Gastroesophageal sphincter (tissue), 4 donors: Measurements from ENCODE around the gene BLOC1S3. TPM values are rescaled to one million over a fixed set of nuclear protein-coding genes. Genes with fewer than 3 reads are reported as not detected.
A peak's percentile ranks its signal among the peaks of the same experiment; 100 is the strongest.

ENCODE experiments used
- ATAC-seq: fragments of 150-250 bp; one replicate; pipeline ENCODE4 v1.9.1; 2016; ENCODE audit warnings: mild to moderate bottlenecking, moderate library complexity
- H3K27ac ChIP-seq, 4 donors: fragments of 200-600 bp; sonication (generic) in 3 of 4; 1 replicate in 3 of 4; 2 replicates in 1 of 4; pipeline ENCODE4 v1.5.1; 2016 to 2019
- H3K27me3 ChIP-seq: fragments of 200-600 bp; sonication (generic); one replicate; pipeline ENCODE4 v1.5.1; 2019
- H3K36me3 ChIP-seq, 2 donors: fragments of 200-600 bp; sonication (generic); one replicate each; pipeline ENCODE4 v1.5.1; 2019; ENCODE audit warnings: control low read depth in 1 of 2
- H3K4me1 ChIP-seq, 3 donors: fragments of 200-600 bp; sonication (generic); 1 replicate in 2 of 3; 2 replicates in 1 of 3; pipeline ENCODE4 v1.5.1; 2016 to 2019; ENCODE audit warnings: control low read depth in 2 of 3
- H3K4me3 ChIP-seq, 2 donors: fragments of 200-600 bp; sonication (generic); one replicate each; pipeline ENCODE4 v1.5.1; 2019; ENCODE audit warnings: mild to moderate bottlenecking in 1 of 2, moderate library complexity in 1 of 2
- H3K9me3 ChIP-seq, 3 donors: fragments of 200-600 bp; sonication (generic); one replicate each; pipeline ENCODE4 v1.5.1; 2017 to 2019; ENCODE audit warnings: control low read depth in 2 of 3
- EP300 ChIP-seq: sonication (generic); formaldehyde crosslinking; IDR thresholded peaks from one replicate; pipeline ENCODE4 v1.6.1; 2017; ENCODE audit warnings: antibody characterized with exemption, mild to moderate bottlenecking
- POLR2A ChIP-seq, 2 donors: fragments of 450-650 bp; IDR thresholded peaks; one replicate each; pipeline ENCODE4 v1.6.1; 2017; ENCODE audit warnings: antibody characterized with exemption in 2 of 2, mild to moderate bottlenecking in 2 of 2, moderate library complexity in 1 of 2
- POLR2AphosphoS5 ChIP-seq: sonication (generic); formaldehyde crosslinking; IDR thresholded peaks from one replicate; pipeline ENCODE4 v1.6.1; 2017; ENCODE audit warnings: antibody characterized with exemption
- WGBS, 2 donors: methylation state at CpG; one replicate each; pipeline ENCODE4 v1.1.5; 2018; ENCODE audit warnings: low coverage in 1 of 2; 5-methylcytosine and 5-hydroxymethylcytosine counted together
- total RNA-seq, 4 donors: library from RNA; depleted of rRNA; stranded (reverse); fragments of >200 nt; gene quantifications; one replicate each; pipeline ENCODE4 v1.1.0, GENCODE V29; 2016
- TF ChIP-seq, protein P1 (sequence below), 4 experiments: fragments of 200-600 bp in 2 of 4; fragments of 450-650 bp in 2 of 4; sonication (generic) in 1 of 4; IDR thresholded peaks; one replicate each; pipeline ENCODE4 v1.5.1; 2017 to 2019; ENCODE audit warnings: antibody characterized with exemption in 4 of 4, mild to moderate bottlenecking in 2 of 4, moderate library complexity in 2 of 4

Gene BLOC1S3
- total RNA-seq, 4 donors from 2014 or later, result 5.0 to 17.0 (median 7.8) TPM

DNA sequence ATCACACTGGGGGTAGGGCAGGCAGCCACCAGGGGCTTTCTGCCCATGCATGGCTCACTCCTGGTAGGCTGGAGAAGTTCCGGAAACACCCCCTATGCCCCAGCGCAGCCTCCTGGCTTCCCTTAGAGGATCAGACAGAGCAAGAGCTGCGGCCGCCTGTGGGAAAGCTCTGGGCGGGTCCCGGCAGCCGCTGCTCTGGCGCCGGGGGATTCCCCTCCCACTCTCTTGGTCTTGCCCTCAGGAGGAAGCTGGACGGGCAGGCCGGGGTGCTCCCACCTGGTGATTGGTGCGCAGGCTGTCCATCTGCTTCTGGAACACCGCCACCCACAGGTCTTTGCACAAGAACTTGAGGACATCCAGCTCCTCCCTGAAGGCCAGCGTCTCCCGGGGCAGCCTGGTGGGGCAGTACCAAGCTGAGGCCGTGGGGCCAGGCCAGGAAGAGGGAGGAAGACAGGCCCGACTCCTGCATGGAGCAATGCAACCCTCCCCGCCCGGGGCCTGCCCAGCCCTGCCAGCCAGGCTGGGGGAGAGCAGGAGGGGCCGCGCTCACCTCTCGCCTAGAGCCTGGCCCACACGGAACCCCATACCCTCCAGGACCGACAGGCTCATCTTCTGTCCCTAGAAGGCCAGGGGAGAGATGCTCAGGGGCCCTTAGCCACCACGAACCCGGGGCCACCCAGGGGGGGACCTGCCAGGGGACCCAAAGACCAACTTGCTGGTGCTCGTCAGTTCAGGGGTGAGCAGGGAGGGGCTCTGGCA, 13.8 kb upstream of the BLOC1S3 start:
- no peaks in the 10 kb centered on the region for H3K9me3 ChIP-seq
- H3K4me3 ChIP-seq, result no peak overlapping the region
- peaks cover 36% of the 10 kb centered on the region for H3K27me3 ChIP-seq
- TF ChIP-seq POLR2A (IDR thresholded peaks at IDR 0.05) (no peak), EP300 (no peak), POLR2AphosphoS5 (no peak)
- TF ChIP-seq, protein P1, sequence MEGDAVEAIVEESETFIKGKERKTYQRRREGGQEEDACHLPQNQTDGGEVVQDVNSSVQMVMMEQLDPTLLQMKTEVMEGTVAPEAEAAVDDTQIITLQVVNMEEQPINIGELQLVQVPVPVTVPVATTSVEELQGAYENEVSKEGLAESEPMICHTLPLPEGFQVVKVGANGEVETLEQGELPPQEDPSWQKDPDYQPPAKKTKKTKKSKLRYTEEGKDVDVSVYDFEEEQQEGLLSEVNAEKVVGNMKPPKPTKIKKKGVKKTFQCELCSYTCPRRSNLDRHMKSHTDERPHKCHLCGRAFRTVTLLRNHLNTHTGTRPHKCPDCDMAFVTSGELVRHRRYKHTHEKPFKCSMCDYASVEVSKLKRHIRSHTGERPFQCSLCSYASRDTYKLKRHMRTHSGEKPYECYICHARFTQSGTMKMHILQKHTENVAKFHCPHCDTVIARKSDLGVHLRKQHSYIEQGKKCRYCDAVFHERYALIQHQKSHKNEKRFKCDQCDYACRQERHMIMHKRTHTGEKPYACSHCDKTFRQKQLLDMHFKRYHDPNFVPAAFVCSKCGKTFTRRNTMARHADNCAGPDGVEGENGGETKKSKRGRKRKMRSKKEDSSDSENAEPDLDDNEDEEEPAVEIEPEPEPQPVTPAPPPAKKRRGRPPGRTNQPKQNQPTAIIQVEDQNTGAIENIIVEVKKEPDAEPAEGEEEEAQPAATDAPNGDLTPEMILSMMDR (IDR thresholded peaks at IDR 0.05), result no peak
- ATAC-seq, result peak; percentile 36
- peaks cover 0 to 7% of the 10 kb centered on the region in 2 donors for H3K36me3 ChIP-seq
- no CpG with 5 or more reads among the region's 27 CpGs for WGBS, 2 donors
- H3K27ac ChIP-seq, result no peak overlapping the region
- peaks cover 0 to 14% (median 0%) of the 10 kb centered on the region in 3 donors for H3K4me1 ChIP-seq

DNA sequence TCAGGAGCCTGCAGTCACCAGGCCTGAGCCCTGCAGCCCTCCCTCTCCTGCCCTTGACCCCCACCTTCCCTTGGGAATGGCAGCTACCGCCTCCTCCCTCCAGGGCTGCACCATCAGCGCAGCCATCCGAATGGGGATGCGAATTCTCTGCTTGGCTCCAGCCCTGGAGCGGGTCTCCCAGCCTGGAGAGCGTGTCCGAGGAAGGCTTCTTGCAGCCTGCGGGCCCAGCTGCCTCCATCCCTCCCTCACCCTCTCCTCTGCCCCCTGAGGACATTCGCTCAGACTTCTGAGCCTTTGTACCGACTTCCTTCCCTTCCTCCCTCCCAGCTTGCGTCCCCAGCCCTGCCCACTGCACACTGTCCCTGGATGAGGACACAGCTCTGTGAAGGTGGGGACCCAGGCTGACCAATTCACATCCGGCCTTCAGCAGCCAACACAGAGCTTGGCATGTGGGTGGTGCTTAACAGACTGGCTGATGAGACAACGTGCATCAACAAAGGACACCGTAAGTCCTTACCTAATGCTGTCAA, 11.8 kb upstream of the BLOC1S3 start:
- H3K27me3 ChIP-seq, result peaks cover 16% of the 10 kb centered on the region
- 30 to 57% methylated on average over 2 to 8 of the region's 14 CpGs for WGBS, 2 donors
- TF ChIP-seq, protein P1 (IDR thresholded peaks at IDR 0.05), result no peak
- TF ChIP-seq EP300, result no peak
- no peak for TF ChIP-seq POLR2A (IDR thresholded peaks at IDR 0.05)
- no peak for TF ChIP-seq POLR2AphosphoS5
- peaks cover 0 to 27% (median 0%) of the 10 kb centered on the region in 3 donors for H3K4me1 ChIP-seq
- H3K9me3 ChIP-seq, result no peaks in the 10 kb centered on the region
- peak; percentile 35 for ATAC-seq
- peaks cover 0 to 7% of the 10 kb centered on the region in 2 donors for H3K36me3 ChIP-seq
- no peak overlapping the region for H3K27ac ChIP-seq
- no peak overlapping the region for H3K4me3 ChIP-seq

DNA sequence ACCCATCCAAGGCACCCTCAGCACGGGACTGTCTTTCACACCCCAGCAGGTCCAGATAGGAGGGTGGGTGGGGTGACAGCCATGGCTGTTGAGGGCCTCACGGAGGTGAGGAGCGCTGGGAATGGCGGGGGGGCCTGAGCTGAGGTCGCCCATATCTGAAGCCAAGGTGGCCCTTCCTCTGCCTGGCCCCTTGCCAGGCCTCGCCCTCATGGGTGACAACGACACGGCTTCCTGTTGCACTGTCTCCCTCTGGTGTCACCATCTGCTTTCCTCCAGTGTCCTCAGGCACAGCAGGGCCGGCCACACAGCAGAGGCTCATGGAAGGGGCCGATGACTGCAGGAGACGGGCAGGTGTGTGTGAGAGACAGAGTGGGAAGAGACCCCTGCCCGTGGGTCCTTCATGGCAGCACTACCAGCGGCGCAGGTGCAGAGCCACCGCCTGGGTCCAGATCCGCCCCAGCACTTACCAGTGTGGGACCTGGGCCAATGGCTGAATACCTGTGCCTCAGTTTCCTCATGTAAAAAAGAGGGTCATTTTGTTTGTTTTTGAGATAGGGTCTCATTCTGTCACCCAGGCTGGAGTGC, 9.7 kb upstream of the BLOC1S3 start:
- TF ChIP-seq, protein P1 (IDR thresholded peaks at IDR 0.05), result no peak
- TF ChIP-seq EP300 (no peak), POLR2AphosphoS5 (no peak), POLR2A (IDR thresholded peaks at IDR 0.05) (no peak)
- peaks cover 0 to 7% of the 10 kb centered on the region in 2 donors for H3K36me3 ChIP-seq
- no peak overlapping the region for H3K27ac ChIP-seq
- ATAC-seq, result no peak
- 96 to 100% methylated on average over 2 to 5 of the region's 16 CpGs for WGBS, 2 donors
- H3K9me3 ChIP-seq, result no peaks in the 10 kb centered on the region
- peaks cover 0 to 27% (median 0%) of the 10 kb centered on the region in 3 donors for H3K4me1 ChIP-seq
- no peak overlapping the region for H3K4me3 ChIP-seq
- no peaks in the 10 kb centered on the region for H3K27me3 ChIP-seq

DNA sequence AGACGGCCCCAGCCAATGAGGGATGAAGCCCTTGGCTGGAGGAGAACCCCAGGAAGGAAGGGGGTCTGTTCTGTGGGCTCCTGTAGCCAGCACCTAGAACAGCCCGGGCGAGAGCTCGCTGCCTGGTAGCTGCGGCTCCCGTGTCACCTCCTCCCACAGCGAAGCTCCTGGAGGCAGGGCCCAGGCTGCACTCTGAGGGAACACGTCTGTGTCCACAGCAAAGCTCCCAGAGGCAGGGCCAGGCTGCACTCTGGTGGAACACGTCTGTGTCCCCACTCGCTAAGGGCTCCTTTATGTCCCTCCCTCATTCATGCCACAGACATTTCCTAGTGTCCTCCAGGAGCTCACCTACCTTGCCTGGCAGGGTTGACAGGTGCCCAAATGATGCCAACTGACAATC, 9.0 kb upstream of the BLOC1S3 start:
- TF ChIP-seq POLR2AphosphoS5, result no peak
- TF ChIP-seq, protein P1 (IDR thresholded peaks at IDR 0.05), result no peak
- no peak for TF ChIP-seq POLR2A (IDR thresholded peaks at IDR 0.05)
- no peak for TF ChIP-seq EP300
- H3K27me3 ChIP-seq, result no peaks in the 10 kb centered on the region
- no peak overlapping the region for H3K4me3 ChIP-seq
- H3K27ac ChIP-seq, result no peak overlapping the region
- peaks cover 0 to 20% (median 0%) of the 10 kb centered on the region in 3 donors for H3K4me1 ChIP-seq
- ATAC-seq, result no peak
- peaks cover 0 to 7% of the 10 kb centered on the region in 2 donors for H3K36me3 ChIP-seq
- WGBS, 2 donors, result 95 to 100% methylated on average over 1 to 4 of the region's 10 CpGs
- no peaks in the 10 kb centered on the region for H3K9me3 ChIP-seq
